ENCODE measurements around the gene FBF1.
A peak's percentile ranks its signal among the peaks of the same experiment; 100 is the strongest.

FBF1 gene

DNA sequence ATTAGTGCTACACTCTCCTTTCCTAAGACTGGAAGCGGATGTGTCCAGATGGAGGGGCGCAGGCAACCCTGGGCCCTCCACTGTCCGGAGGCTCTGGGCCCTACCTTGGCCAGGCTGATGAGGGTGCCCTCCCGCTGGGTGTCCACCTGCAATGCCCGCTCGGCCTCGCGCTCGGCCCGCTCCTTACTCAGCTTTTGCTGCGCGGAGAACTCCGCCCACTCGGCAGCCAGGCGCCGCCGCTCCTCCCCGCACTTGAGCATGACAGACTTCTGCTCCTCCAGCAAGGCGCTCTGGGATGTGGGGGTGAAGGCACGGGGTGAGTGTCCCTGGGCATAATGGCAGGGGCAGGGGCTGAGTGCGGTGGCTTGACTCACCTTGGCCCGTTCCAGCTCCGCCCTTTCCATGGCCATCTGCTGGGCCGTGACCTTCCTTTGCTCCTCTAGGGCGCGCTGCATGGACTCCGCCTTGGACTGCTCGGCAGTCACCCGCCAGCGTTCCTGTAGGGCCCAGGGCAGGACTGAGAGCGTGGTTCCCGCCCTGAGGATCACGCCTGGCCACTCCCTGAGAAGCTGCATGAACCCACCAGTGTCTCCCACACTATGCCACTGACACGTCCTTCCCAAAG, 26.1 kb downstream of the FBF1 start:
- no peak for DNase-seq (ENCODE audit: low read depth)

DNA sequence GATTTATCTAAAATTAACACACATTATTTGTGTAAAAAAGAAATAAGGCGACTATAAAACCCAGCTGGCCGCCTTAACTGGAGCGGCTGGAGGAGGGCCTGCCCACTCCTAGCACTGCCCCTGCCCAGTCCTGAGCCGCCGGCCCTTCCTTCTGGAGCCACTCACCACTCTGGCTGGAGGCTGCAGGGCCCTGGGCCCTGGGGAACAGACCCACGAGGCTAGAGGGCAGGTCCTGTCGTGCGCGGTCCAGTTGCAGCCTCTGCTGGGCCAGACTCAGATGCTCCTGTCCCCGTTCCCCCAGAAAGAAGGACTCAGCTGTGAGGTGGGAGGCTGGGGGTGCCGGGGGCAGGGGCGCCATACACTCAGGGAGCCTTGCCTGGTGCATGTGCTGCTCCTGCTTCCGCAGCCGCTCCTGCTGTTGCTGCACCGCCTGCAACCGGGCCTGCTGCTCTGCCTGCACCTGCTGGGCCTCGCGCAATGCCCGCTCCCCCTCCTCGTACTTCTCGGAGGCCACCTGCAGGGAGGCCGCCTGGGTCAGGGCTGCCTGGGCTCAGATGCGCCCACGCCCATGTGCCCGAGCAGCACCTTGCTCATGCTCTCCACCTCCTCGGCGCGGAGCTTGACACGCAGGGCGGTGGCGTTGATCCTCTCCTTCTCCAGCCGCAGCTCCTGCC, 27.2 kb downstream of the FBF1 start:
- DNase-seq (ENCODE audit: low read depth) = no peak

DNA sequence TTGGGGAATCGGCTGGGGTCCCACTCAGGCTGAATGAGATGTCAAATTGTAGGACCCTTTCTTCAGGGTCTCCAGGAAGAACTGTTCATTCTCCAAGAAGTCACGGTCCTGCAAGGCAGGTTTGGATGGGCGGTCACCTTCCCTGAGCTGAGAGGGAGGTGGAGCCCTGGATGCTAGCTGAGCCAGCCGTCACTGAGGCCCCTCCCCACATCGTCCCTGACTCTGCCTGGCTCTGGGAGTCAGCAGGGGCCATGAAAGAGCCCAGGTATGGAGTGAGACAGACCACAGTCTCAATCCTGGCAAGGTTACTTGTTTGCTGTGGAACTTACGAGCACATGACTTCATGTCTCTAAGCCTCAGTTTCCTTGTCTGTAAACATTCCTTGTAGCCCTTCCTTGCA, 30.1 kb downstream of the FBF1 start:
- no peak for DNase-seq (ENCODE audit: low read depth)

DNA sequence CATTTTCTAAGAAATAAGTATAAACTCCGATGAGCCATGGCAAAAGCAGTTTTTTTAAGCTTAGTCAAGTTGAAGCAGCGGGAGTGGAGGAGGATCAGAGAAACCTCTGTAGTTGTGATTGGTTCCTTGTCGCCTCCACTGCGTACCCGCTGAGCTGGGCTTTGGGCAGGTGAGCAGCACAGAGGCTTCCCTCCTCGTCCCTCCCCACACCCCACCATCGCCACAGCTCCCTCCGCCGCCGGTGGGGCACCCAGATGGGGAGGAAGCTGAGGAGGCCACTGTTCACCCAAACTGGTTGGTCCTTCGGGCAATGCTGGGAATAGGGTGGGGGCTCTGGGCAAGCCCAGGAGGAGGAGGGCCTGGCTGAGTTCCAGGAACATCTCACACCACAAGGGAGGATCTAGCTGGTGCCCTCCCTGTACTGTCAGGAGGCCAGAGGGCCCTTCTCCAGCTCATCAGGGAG, 31.0 kb downstream of the FBF1 start:
- no peak for DNase-seq (ENCODE audit: low read depth)

DNA sequence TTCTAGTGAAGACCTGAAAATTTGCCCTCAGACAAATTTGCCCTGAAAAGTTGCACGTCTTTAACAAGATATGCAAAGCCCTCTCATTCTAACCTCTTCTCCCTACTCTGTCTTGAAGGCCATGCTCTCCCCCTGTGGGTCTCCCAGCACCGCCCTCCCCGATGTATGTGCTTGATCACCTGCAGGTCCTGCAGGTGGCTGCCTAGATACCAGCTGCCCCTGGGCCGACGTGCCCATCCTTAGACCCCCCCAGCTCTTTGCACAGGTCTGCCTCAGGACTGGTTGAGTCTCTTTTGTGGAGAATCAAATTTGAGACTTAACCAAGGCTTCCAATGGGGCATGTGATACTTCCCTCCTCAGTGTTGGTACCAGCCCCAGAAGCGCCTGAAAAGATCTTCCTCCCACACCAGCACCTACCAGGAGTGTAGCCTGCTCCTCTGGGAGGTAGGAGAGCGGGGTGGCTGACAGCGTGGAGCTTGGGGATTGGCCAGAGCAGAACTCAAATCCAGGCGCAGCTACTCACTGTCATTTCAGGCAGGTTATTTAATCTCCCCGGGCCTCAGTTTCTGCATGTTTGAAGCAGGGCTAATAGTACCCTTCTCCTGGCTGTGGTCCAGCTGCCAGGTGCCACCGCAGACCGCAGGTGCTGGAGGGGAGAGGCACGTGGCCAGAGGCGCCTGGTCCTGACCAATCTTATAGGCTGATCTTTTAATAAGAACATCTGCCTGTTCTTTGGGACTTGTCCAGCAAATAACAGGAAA, 31.6 kb downstream of the FBF1 start:
- no peak for DNase-seq (ENCODE audit: low read depth)

DNA sequence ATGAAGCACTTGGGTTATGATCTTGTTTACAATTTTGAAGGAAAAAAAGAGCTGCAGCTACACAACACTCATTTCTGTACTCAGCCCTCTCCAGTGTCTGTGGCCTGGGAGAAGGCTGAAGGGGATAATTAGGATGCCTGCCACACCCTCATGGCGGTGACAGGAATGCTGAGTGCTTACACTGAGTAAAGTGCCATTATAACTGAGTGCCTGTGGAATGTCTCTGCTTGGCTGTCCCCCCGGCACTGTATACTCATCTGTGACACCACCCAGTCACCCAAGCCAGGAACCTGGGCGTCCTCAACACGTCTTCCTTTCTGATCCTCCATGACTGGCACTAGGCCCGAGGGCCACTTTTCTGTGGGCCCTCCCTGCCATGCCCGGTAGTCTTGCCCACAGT, 32.6 kb downstream of the FBF1 start:
- no peak for DNase-seq (ENCODE audit: low read depth)

DNA sequence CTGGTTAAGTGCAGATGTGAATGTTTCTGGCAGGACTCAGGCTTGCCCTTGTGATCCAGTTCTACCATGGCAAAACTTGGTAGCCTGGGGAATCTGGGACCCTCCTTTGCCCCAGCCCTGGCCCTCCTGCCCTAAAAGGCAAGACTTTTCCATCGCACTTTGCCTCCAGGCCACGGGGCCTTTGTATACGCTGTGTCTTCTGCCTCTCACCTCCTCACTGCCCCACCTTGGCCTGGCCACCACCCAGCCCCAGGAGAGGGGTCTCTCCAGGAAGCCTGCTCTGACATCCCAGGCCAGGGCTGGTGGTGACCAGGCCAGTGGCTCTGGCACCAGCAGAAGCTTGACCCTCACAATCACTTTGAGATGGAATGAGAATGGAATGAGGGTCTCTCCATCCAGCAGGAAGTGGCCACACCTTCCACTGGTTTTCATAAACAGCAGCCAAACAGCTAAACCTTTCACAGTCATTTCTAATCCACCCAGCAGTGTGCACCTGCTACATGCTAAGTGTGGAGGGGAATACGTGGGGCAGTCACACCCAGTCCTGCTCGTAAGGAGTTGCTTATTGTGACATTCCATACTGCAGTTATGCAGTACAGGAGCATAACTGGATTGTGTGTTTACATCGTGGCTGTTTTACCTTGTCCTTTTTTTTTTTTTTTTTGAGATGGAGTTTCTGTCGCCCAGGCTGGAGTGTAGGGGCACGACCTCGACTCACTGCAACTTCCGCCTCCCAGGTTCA, 34.5 kb downstream of the FBF1 start:
- no peak for DNase-seq (ENCODE audit: low read depth)

DNA sequence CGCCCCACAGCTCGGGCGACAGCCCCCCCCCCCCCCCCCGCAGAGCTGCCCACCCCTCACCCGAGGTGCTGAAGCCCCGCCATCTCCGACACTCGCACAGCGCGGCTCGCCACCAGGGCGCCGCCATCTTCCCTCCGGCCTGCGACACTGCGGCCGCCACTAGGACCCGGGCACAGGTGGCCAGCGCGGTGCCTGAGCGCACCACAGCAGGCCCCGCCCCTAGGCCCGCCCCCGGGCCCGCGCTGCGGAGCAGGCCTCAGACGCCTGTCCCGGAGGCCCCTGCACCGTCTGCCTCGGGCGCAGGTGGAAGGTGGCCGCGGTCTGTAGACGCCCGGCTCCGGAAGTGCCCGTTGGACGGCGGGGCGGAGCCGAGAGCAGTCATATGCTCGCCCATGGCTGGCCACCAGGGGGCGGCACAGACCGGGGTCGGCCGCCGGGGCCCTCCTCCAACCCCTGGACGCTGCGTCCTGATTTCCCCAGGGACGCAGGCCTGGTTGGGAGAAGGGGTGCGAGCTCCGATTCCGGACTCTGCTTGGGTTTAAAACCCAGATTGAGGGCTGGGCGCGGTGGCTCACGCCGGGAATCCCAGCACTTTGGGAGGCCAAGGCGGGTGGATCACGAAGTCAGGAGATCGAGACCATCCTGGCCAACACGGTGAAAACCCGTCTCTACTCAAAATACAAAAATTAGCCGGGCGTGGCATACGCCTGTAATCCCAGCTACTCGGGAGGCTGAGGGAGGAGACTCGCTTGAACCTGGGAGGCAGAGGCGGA, 35.9 kb downstream of the FBF1 start, which contains the start of gene MRPL38:
Gene MRPL38, minus strand, starts transcription at position 136 of the 773 bp plus-strand sequence. Its CDS starts 9 bp downstream, at position 127.
- peak; percentile 93 for DNase-seq (ENCODE audit: low read depth)

DNA sequence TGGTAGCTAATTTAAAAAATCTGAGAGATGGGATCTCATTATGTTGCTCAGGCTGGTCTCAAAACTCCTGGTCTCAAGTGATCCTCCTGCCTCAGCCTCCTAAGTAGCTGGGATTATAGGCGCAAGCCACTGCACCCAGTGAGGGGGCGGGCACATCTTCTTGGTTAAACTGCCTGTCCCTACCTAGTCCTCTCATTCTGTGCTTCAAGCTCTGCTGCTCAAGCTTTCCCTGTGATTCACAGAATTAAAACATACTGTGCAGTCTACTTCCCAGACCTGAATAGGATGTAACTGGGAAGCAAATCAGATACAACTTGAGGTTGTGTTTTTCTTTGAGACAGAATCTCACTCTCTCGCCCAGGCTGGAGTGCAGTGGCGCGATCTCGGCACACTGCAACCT, 38.4 kb downstream of the FBF1 start:
- no peak for DNase-seq (ENCODE audit: low read depth)

DNA sequence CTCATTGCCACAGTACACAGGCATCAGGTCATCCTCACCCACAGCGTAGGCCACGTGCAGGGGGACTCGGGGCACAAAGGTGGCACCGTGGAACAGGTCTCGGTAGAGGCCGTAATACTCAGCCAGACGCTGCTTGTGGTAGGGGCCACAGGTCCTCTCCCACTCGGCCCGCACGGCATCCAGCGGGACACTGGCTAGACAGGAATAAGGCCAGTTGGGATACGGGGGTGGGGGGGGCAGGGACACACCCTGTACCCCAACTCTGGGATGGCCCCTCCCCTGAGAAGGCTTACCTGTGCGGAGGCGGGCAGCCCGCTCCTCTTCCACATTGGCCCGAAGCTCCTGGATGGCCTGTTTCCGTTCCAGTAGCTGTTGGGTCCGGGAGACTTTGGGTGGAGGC, 39.1 kb downstream of the FBF1 start:
- no peak for DNase-seq (ENCODE audit: low read depth)

DNA sequence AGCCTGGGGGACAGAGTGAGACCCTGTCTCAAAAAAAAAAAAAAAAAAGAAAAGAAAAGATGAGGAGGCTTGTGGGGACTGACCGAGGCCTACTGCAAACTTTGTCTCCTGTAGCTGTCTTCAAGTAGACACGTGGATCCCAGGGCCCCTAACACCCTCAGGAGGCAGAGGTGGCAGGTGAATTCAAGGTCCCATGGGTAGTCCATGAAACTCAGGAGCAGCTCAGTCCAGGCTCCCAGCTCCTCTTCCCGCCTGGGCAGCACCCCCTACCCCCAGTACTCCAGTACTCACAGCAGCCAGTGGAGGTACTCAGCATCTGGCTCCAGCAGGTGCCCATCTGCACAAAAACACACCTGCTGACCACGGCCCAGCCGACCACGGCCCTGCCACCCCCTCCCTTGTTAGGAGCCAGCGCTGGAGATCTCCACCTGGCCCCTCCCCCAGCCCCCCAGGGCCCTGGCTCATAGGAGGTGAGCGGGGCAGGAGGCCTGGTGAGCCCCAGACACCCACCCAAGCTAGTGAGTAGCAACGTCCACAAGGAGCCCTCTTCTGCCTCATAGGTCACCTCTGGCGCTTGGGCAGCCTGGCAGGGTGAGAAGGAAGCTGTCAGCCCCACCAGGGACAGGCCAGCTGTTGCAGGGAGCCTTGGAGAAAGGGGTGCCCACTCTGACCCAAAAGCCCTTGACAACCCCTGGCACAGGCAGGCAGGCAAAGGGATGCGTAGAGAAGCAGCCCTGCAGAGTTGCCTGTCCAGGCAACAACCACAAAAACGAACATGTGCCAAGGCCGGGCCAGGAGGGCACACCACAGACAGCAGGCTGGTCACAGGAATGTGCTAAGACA, 39.9 kb downstream of the FBF1 start:
- DNase-seq (ENCODE audit: low read depth) = no peak

DNA sequence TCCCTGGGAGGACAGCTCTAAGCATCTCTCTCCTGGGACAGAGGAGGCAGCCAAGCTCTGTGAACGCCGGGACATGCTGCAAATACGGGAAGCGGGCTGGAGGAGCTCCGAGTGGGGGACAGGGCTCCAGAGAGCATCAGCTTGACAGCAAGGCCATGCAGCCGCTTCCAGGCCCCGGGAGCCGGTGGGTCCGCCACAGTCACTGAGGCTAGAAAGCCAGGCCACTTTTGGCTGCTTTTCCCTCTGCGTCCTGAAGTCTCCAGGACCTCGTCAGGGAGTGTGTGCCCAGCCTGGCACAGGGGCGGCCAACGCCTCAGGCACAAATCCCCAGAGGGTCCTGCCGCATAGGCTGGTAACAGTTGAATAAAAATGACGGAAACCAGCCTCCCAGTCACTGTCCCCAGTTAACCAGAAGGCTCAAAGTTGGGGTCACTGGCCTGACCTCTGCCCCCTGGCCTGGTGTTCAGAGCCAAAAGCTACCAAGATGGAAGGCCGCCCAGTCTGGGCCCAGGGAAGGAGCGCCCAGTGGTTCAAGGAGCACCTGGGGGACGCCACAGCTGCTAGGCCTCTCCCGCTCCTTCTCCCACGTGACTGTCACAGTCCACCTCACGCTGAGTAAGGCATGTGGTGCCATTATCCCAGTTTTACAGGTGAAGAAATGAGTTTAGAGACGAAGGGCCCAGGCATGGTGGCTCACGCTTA, 40.9 kb downstream of the FBF1 start:
- DNase-seq (ENCODE audit: low read depth) = no peak

DNA sequence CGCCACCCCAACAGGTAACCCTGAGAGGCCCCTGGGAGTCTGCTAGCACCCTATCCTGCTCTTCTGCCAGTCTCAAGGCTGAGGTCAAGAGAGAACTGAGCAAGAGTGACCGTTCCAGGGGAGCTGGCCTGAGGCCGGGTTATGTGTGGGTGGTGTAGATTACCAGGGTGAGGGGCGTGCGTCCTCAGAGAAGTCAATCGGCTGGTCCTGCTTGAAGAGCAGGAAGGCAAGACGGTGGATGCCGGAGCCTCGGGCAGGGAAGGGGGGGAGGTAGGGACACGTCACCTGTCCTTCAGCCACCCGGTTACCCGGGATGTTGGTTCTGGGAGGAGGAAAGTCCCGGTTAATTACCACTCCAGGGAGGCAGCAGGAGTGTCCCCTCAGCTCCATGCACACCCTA, 41.5 kb downstream of the FBF1 start:
- no peak for DNase-seq (ENCODE audit: low read depth)

DNA sequence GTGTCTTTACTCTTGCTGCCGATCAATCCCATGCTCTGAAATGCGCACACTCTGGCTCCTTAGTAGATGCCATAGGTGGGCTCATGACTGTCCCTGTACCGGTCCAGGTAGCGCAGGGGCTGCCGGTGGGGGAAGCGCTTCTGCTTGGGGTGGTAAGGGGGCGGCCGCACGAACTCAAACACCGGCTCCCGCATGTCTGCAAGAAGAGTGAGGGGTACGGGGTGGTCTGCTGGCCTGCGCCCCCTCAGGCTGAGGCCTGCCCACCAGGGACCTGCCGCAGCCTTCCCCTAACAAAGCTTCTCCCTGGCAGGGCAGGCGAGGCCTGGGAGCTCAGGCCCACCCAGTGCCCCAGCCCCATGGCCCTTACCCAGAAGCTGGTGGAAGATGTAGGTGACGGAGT, 42.1 kb downstream of the FBF1 start:
- no peak for DNase-seq (ENCODE audit: low read depth)

DNA sequence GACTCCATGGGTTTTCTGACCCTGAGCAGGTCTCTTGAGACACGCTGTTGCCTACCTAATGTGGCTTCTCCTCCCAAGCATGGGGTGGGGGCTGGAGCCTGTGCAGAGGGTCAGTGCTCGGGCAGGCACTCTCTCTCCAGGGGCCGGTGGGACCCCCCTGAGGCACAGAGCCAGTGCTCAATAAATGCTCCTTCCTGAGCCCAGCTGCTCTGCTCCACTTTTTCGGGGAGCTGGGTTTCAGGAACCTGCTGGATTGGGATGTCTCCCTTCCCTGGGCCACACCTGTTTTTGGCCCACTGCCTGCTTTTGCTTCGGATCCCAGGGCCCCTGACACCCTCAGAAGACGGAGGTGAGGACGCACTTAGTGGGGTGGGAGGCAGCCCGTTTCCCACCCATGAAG, 42.8 kb downstream of the FBF1 start:
- DNase-seq (ENCODE audit: low read depth) = no peak

DNA sequence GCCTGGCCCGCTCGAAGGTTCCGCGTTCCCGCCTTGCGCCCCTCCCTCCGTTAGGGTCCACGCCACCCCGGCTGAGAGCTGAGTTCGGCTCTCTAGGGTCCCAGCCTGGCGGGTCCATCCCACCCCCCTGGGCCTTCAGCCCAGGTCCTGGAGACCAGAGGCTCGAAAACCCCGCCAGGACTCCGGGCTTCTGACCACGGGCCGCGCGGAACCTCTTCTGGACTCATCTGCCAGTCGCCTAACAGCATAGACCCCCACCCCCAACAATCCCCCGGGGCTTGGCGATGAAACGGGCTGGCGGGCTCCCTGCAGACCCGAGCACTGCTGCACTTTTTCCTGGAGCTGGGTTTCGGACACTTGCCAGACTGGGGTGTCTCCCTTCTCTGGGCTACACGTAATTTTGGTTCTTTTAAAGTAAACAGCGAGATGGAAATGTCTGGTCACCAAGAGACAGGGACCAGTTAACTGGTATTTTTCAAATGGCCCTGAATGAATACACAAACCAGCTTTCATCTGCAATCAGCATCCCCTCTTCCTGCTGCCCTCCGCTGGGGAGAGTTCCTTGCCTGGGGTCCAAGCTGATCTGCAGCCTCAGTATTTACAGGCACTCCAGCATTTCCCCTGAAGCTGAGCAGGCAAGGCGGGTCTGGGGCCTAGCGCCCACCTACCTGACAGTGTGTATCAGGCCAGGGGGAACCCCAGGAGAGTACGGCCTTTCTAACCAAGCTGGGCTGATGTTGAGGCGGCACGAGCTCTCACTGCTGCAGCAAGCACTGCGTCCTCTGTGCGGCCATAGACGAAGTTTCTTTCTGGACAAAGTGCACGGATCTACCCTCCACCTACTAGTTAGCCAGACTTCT, 43.5 kb downstream of the FBF1 start:
- no peak for DNase-seq (ENCODE audit: low read depth)

DNA sequence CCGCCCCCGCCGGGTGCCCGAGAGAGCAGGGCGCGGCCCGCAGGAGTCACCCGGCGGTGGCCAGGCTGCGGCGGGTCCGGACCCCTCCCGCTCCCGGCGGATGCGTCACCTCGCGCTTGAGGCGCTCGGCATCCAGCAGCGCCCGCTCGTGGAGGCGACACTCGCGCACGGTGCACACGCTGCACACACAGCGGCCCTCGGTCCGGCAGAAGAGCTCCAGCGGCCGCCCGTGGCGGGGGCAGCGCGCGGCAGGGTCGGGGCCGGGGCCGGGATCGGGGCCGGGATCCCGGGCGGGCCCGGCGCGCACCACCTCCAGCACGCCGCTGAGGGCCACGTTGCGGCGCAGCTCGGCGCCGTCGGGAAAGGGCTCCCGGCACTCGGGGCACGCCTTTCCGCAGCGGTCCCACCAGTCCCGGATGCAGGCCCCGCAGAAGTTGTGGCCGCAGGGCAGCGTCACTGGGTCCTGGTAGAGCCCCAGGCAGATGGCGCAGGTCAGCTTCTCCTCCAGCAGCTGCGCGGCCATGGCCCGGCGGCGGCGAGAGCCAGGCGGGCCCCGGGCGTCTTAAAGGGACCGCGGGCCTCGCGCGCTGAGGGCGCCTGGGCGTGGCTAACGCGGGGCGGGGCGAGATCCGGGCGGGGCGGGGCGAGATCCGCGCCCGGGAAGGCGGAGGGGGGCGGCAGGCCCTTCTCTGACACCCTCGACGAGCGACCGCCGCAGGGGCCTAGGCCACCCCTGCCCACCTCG, 44.3 kb downstream of the FBF1 start, which contains the start of gene TRIM65:
Gene TRIM65, minus strand, starts transcription at position 537 of the 745 bp plus-strand sequence. Its CDS starts 14 bp downstream, at position 523.
- peak; percentile 74 for DNase-seq (ENCODE audit: low read depth)
